Kidney capillary endothelial cell (primary cell): ENCODE data around the gene JUND.
"Not testable (repeated sequence)": the region's sequence is repeated elsewhere in the genome, so short reads cannot be mapped to it uniquely, and the experiment has no call there.

Source experiments
- DNase-seq: peaks from one replicate; pipeline ENCODE4 v3.0.0-alpha.2; 2018; ENCODE audit warnings: low spot score

The JUND gene

GRCh38 chr19:18281082-18282020 is at the start of gene JUND:
Gene JUND (minus strand): TSS chr19:18281622. CDS start chr19:18281484, 138 bp downstream.
- peak; percentile 96 for DNase-seq

DNA sequence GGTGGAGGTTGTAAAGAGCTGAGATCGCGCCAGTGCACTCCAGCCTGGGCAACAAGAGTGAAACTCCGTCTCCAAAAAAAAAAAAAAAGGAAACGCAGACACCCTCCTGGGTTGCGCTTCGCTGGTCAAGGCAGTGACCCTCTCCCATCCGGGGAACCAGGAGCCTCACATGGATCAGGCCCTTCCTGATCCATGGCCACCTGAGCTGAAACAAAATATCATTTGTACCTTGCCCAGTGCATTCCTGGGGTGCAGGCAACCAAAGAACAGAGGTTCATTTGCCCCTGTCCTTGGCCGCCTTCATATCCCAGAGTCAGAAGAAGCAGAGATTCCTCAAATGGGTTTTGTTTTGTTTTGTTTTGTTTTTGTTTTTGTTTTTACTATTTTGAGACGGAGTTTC is 49.4 kb upstream of the JUND start:
- DNase-seq, result no peak

- DNase-seq, result no peak
Measured at GRCh38 chr19:18329035-18329376, 47.6 kb upstream of the JUND start.

DNA sequence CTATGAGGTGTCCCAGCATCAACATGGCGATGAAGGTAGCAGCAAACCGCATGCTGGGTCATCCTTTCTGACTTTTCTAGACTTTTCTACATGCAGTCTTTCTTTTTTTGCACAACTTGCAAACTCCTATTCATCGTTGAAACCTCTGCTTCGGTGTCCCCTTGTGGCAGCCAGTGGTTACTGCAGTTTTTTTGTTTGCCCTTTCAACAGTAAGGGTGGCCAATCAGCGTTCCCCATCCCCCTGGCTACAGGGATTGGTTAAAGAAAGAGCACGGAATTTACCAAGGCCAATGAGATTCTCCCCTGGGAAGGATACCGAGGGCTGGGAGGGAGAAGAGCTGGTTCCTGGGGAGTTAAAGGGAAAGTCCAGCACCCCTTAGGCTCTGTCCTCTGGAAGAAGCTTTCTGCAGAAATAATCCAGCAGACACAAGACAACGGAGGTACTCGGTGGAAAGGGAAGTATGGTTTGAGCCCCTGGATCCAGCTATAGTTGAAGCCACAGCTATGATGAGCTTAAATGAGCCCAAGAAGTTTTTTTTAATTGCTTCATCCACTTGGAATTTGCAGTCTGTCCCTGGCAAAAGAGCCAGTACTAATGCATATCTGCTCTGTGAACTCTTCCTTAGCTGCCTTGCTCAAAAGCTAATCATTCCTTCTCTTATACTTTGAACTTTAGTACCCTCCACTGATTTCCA is 47.1 kb upstream of the JUND start:
- peak; percentile 96 for DNase-seq

- DNase-seq, result no peak
Measured at GRCh38 chr19:18326772-18327171, 45.4 kb upstream of the JUND start.

- not testable (repeated sequence) for DNase-seq
Measured at GRCh38 chr19:18324373-18324731, 42.9 kb upstream of the JUND start.

DNA sequence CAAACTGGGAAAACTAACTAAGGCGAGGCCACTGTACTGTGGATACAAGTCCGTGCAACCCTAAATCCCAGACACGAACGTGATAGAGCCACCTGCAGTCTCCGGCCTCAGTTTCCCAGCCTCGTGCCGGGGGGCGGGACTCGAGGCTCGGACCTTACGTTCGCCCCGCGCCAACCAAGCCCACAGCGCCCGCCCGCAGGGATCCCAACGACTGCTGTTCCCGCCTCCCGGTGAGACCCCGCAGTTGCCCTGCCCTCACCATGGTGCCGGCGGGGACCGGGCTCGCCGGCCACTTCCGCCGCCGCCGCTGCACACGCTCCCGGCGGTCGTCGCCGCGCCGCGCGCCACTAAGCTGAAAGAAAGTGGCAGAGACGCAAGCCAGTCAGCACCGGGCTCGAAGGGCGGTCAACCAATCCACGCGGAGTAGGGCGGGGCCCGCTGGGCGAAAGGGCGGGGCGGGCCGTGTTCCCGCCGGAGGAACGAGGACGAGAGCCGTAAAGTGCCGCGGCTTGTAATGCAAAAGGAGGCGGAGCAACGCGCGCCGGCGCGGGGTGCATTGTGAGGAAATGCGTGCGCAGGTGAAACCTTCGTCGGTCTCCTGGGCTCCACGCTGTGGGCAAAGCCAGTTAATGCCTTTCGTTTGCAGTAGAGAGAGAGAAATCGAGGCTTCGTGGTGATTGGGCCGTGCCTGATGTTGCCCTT is 41.5 kb upstream of the JUND start, which contains the start of gene LSM4:
LSM4 (minus strand) TSS at position 318 of the 702 bp plus-strand sequence; CDS start at position 262, 56 bp downstream.
- DNase-seq, result peak; percentile 96

- peak; percentile 52 for DNase-seq
Measured at GRCh38 chr19:18322318-18322758, 40.9 kb upstream of the JUND start.

DNA sequence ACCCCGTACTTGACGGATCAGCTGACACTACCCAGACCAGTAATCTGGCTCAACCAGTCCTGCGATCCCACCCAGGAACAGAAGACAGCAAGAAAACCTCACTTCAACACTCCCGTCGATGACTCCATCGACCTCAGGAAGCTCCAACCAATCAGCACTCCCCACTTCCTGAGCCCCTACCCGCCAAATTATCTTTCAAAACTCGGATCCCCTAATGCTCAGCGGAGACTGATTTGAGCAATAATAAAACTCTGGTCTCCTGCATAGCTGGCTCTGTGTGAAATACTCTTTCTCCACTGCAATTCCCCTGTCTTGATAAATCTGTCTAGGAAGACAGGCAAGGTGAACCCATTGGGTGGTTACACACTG is 40.3 kb upstream of the JUND start:
- DNase-seq, result peak; percentile 23

DNA sequence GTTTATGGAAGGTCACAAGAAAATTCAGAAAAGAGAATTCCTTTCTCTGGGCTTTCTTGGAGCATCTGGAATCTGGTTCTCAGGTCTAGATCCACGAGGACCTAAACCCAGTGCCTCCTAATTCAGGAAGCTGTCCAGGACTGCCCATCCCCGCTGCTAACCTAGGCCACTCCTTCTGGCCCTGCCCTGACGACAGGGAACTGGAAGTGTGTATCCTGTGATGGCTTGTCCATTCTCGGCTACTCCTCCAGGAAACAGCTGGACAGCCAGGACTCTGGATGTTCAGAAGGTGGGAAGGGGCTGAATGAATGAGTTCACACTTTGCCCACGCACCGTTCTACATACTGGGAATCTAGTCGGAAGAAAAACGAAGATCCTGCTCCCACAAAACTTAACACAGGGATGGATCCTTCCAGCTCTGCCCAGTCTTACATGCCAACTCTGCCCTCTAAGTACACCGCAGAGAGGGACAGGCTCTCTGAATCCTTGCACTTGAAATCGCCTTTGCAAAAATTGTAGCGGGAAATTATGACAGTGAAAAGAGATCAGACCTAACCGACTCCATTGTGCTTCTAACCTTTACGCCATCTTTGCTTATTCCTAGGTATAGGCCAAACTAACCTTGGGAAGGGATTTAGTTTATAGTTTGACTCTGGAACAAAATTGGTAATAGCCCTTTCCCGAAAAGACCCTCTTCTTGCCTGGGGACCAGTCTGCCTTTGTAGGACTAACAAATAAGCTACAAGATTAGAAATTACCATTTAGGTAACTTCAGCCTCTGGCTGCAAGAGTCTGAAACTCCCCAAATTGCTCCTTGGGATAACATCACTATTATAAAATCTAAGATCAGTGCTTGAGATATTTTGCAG is 39.7 kb upstream of the JUND start:
- peak; percentile 79 for DNase-seq

DNA sequence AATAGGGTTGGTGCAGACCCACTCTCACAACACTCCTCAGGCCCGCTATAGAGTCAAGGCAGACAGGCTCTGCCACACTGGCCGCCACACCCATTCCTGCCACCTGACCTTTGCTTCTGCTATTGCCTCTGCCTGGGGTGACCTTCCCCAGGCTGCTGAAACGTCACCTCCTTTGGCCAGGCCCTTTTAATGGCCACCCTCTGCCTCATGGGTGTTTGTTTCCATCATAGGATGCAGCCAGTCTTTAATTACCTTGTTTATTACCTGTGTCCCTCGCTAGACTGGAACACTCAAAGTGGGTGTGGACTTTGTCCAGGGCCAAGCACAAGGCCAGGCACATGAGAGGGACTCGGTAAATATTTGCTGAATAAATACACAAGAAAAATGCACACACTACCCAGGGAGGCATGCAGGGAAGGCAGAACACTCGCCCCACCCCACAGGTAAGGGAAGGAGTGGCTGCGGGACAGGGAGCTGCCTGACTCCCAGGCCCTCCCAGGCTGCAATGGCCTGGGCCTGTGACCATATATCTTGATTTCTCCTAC is 38.2 kb upstream of the JUND start:
- DNase-seq, result no peak

DNA sequence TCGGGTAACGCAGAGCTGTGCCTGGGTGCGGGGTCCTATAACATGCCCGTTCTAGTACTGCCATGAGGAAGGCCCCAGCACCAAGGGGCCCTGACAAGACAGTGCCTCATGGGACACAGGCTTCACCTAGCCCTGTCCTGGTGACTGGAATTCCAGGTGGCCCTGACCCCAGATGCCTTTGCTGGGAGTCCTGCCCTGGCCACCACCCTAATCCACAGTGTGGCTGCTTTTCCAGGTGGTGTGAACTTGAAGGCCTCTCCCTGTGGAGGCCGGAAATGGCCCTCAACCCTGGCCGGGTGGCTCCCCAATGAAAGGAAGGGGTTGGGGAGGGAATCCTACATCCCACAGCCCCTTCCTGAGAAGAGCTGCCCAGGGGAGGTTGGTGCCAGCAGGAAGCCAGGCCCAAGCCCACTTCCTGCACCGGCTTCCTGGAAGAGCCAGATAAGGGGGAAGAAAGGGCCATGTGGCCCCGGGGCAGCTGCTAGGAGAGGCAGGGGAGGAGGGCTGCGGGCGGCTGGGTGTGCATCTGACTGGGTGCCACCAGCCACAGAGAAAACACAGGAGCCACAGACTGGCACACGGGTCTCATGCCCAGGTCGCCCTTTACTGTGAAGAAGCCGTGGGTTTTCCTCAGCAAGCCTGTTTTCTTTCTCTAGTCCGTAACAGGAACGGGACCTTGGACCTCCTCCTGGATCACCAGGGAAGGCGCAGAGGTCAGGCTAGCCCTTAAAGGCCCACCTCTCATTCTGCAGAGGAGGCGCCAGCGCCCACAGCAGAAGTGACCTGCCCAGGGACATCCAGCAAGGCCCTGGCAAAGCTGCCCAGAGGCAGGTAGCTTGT is 36.8 kb upstream of the JUND start:
- peak; percentile 70 for DNase-seq

GRCh38 chr19:18313398-18313797 is 32.0 kb upstream of the JUND start:
- no peak for DNase-seq

DNA sequence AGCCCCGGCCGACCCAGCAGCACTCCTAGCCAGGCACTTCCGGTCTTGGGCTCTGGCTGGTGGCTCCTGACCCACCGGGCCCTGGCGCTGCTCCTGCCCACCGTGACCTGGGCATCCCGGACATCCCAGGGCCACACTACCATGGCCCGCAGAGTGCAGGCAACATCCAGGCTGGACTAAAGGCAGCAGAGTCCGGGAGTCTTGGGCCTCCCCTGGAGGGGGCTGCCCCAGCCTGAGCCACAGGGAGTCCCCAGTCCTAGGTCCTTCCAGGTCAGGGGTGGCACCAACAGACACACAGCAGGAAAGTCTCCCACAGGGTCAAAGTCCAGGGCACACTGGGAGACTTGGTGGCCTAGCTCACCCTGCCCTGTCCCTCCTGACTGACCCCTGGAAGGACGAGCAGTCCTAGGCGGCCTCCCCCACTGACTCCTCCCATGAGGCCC is 30.7 kb upstream of the JUND start:
- DNase-seq, result no peak

- no peak for DNase-seq
Measured at GRCh38 chr19:18311502-18312091, 30.2 kb upstream of the JUND start.

DNA sequence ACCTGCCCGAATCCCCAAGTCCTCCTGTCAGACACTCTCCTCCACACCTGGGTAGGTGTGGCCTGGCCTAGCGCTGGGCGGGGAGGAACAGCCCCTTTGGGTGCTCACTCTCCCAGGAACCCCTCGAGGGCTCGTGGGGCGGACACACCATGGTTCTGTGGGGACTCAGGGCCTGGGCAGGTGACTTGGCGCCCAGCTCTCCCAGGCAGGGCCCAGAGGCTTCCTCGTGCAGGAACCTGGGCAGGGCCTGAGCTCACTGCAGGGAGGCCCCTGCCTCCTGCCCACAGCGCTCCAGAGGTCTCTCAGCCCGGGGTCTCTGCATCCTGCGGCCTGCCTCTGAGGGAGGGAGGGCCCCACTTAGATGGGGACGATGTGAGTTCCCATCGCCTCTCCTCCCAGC is 29.5 kb upstream of the JUND start:
- no peak for DNase-seq

GRCh38 chr19:18310118-18310909 is 28.9 kb upstream of the JUND start:
- DNase-seq, result no peak

DNA sequence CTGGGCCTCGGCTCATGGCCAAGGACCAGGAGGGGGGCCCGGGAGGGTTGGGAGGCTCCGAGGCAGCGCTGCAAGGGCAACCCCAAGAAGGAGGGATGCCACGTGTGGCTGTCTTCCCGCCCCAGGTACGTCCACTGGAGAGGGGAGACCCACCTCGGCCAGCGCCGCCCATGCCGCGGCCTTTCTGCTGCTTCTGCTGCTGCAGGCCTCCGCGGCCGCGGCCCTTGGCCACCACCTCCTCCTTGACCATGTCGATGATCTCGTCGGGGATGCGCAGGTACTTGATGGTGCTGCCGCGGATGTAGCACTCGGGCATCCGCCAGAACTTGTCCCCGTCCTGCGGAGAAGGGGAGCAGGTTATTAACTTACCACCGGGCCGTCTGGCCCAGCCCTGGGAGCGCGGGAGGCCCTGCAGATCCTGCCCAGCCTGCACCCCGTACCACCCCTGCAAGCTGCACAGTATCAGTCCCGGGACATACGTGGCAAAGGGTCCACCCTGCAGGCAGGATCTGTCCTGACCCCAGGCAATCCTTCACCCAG is 28.2 kb upstream of the JUND start:
- no peak for DNase-seq

- no peak for DNase-seq
Measured at GRCh38 chr19:18308948-18309325, 27.5 kb upstream of the JUND start.
